HL-60 (cell line): ENCODE data around the gene ARID1B.

Experiments
- DNase-seq, 2 experiments: peaks; one replicate each; pipeline ENCODE4 v3.0.0-alpha.2; 2010 to 2020; ENCODE audit warnings: low read depth in 1 of 2, low spot score in 1 of 2
- H3K27ac ChIP-seq: fragments of 250-450 bp; sonication (Bioruptor Pico); replicated peaks from 2 replicates; pipeline ENCODE4 v1.5.1; 2020; ENCODE audit warnings: mild to moderate bottlenecking, moderate library complexity
- H3K27me3 ChIP-seq: fragments of 250-450 bp; sonication (Bioruptor Pico); 2 replicates; pipeline ENCODE4 v1.5.1; 2021; ENCODE audit warnings: mild to moderate bottlenecking, moderate library complexity; ENCODE audit not compliant: insufficient read depth, poor library complexity, severe bottlenecking
- H3K4me3 ChIP-seq: replicated peaks from 2 replicates; pipeline ENCODE4 v1.5.1; 2011; ENCODE audit warnings: mild to moderate bottlenecking, control low read depth, low read length; ENCODE audit not compliant: insufficient read depth
- GABPA ChIP-seq: IDR thresholded peaks from 2 replicates; pipeline ENCODE4 v1.6.1; 2012; ENCODE audit warnings: low read depth
- POLR2AphosphoS5 ChIP-seq: IDR thresholded peaks from 2 replicates; pipeline ENCODE4 v1.6.1; 2012; ENCODE audit warnings: low read depth
- SPI1 ChIP-seq: IDR thresholded peaks from 2 replicates; pipeline ENCODE4 v1.6.1; 2012; ENCODE audit warnings: low read depth, mild to moderate bottlenecking, borderline replicate concordance
- TF ChIP-seq, protein P1 (sequence below): IDR thresholded peaks from 2 replicates; pipeline ENCODE4 v1.6.1; 2012; ENCODE audit warnings: low read depth; ENCODE audit not compliant: insufficient replicate concordance
- TF ChIP-seq, protein P2 (sequence below): IDR thresholded peaks from one replicate; pipeline ENCODE4 v1.5.1; 2011; ENCODE audit warnings: low read length, control low read depth, inconsistent platforms; ENCODE audit not compliant: insufficient read depth

ARID1B gene

GRCh38 chr6:156756630-156757610 is 20.3 kb upstream of the ARID1B start:
- TF ChIP-seq POLR2AphosphoS5 (no peak), GABPA (no peak), SPI1 (no peak)
- TF ChIP-seq, protein P1, sequence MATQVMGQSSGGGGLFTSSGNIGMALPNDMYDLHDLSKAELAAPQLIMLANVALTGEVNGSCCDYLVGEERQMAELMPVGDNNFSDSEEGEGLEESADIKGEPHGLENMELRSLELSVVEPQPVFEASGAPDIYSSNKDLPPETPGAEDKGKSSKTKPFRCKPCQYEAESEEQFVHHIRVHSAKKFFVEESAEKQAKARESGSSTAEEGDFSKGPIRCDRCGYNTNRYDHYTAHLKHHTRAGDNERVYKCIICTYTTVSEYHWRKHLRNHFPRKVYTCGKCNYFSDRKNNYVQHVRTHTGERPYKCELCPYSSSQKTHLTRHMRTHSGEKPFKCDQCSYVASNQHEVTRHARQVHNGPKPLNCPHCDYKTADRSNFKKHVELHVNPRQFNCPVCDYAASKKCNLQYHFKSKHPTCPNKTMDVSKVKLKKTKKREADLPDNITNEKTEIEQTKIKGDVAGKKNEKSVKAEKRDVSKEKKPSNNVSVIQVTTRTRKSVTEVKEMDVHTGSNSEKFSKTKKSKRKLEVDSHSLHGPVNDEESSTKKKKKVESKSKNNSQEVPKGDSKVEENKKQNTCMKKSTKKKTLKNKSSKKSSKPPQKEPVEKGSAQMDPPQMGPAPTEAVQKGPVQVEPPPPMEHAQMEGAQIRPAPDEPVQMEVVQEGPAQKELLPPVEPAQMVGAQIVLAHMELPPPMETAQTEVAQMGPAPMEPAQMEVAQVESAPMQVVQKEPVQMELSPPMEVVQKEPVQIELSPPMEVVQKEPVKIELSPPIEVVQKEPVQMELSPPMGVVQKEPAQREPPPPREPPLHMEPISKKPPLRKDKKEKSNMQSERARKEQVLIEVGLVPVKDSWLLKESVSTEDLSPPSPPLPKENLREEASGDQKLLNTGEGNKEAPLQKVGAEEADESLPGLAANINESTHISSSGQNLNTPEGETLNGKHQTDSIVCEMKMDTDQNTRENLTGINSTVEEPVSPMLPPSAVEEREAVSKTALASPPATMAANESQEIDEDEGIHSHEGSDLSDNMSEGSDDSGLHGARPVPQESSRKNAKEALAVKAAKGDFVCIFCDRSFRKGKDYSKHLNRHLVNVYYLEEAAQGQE, result no peak
- TF ChIP-seq, protein P2, sequence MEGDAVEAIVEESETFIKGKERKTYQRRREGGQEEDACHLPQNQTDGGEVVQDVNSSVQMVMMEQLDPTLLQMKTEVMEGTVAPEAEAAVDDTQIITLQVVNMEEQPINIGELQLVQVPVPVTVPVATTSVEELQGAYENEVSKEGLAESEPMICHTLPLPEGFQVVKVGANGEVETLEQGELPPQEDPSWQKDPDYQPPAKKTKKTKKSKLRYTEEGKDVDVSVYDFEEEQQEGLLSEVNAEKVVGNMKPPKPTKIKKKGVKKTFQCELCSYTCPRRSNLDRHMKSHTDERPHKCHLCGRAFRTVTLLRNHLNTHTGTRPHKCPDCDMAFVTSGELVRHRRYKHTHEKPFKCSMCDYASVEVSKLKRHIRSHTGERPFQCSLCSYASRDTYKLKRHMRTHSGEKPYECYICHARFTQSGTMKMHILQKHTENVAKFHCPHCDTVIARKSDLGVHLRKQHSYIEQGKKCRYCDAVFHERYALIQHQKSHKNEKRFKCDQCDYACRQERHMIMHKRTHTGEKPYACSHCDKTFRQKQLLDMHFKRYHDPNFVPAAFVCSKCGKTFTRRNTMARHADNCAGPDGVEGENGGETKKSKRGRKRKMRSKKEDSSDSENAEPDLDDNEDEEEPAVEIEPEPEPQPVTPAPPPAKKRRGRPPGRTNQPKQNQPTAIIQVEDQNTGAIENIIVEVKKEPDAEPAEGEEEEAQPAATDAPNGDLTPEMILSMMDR, result no peak
- H3K4me3 ChIP-seq, result no peak overlapping the region
- no peak overlapping the region for H3K27ac ChIP-seq
- H3K27me3 ChIP-seq, result no peaks in the 10 kb centered on the region
- DNase-seq, result no peak

DNA sequence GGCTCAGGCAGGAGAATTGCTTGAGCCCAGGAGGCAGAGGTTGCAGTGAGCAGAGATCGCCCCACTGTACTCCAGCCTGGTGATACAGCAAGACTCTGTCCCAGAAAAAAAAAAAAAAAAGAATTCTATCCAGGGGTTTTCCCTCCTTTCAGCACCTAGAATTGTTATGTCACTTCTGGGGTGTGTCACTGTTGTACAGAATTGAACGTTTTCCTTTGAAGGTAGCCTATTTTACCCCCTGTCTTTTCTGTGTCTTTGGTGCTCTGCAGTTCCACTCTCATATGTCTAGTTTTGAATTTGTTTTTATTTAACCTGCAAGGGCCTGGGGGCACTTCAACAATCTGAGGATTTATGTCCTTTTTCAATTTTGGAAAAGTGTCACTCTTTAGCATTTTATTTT is 19.3 kb upstream of the ARID1B start:
- H3K27ac ChIP-seq, result no peak overlapping the region
- DNase-seq, result no peak

GRCh38 chr6:156760377-156760776 is 16.8 kb upstream of the ARID1B start:
- Histone ChIP-seq H3K27me3 (no peaks in the 10 kb centered on the region), H3K27ac (no peak overlapping the region), H3K4me3 (no peak overlapping the region)
- no peak for TF ChIP-seq GABPA
- no peak for TF ChIP-seq POLR2AphosphoS5
- TF ChIP-seq, protein P1, result no peak
- no peak for TF ChIP-seq SPI1
- TF ChIP-seq, protein P2, result no peak
- DNase-seq, result no peak

More for the DNA sequence above, 19.3 kb upstream of the ARID1B start:
- TF ChIP-seq, protein P2, result no peak
- TF ChIP-seq GABPA (no peak), SPI1 (no peak), POLR2AphosphoS5 (no peak)
- TF ChIP-seq, protein P1, result no peak
- Histone ChIP-seq H3K4me3 (no peak overlapping the region), H3K27me3 (no peaks in the 10 kb centered on the region)
